Stimulated activated CD4-positive, alpha-beta T cell treated with anti-CD3 and anti-CD28 coated beads, Interleukin-1b, Interleukin-23, amount 100 ng/mL, for 1 hour (primary cell): ENCODE data around the gene SLC9A9.
"Not testable (repeated sequence)": the region's sequence is repeated elsewhere in the genome, so short reads cannot be mapped to it uniquely, and the experiment has no call there.

Source experiments
- DNase-seq, 2 donors: peaks; one replicate each; pipeline ENCODE4 v3.0.0-alpha.2; 2020; ENCODE audit warnings: low read depth in 2 of 2

The SLC9A9 gene

GRCh38 chr3:143464850-143465249 lies 383.4 kb downstream of the SLC9A9 start:
- DNase-seq: no peak

GRCh38 chr3:143455480-143455879 lies 392.8 kb downstream of the SLC9A9 start:
- no peak for DNase-seq

GRCh38 chr3:143450632-143451031 lies 397.6 kb downstream of the SLC9A9 start:
- DNase-seq: no peak

GRCh38 chr3:143447491-143447890 lies 400.8 kb downstream of the SLC9A9 start:
- DNase-seq: no peak

- no peak for DNase-seq
These were observed 403.1 kb downstream of the SLC9A9 start for GRCh38 chr3:143445118-143445517.

GRCh38 chr3:143443851-143444331 lies 404.4 kb downstream of the SLC9A9 start:
- no peak for DNase-seq

- DNase-seq: no peak
These were observed 405.3 kb downstream of the SLC9A9 start for GRCh38 chr3:143442814-143443447.

- no peak for DNase-seq
These were observed 406.6 kb downstream of the SLC9A9 start for GRCh38 chr3:143441516-143442171.

- DNase-seq: no peak
These were observed 408.5 kb downstream of the SLC9A9 start for GRCh38 chr3:143439817-143440216.

- DNase-seq: no peak
These were observed 410.9 kb downstream of the SLC9A9 start for GRCh38 chr3:143437405-143437804.

- no peak for DNase-seq
These were observed 411.9 kb downstream of the SLC9A9 start for GRCh38 chr3:143436231-143436930.

- DNase-seq: no peak
These were observed 414.4 kb downstream of the SLC9A9 start for GRCh38 chr3:143433787-143434378.

- not testable (repeated sequence) for DNase-seq
These were observed 417.0 kb downstream of the SLC9A9 start for GRCh38 chr3:143431298-143431697.

GRCh38 chr3:143430568-143430967 lies 417.7 kb downstream of the SLC9A9 start:
- DNase-seq: no peak

GRCh38 chr3:143429628-143430514 lies 418.4 kb downstream of the SLC9A9 start:
- no peak for DNase-seq

GRCh38 chr3:143428294-143428693 lies 420.0 kb downstream of the SLC9A9 start:
- DNase-seq: no peak

GRCh38 chr3:143427631-143428030 lies 420.6 kb downstream of the SLC9A9 start:
- DNase-seq: no peak

- DNase-seq: no peak
These were observed 423.4 kb downstream of the SLC9A9 start for GRCh38 chr3:143424874-143425273.

- DNase-seq: no peak
These were observed 426.7 kb downstream of the SLC9A9 start for GRCh38 chr3:143421556-143421955.

- no peak for DNase-seq
These were observed 428.7 kb downstream of the SLC9A9 start for GRCh38 chr3:143419611-143420010.

- DNase-seq: no peak
These were observed 429.9 kb downstream of the SLC9A9 start for GRCh38 chr3:143418391-143418790.
